GM23338 (cell line): Measurements from ENCODE around the gene KRT17. TPM values are rescaled to one million over a fixed set of nuclear protein-coding genes. Genes with fewer than 3 reads are reported as not detected.
A peak's percentile ranks its signal among the peaks of the same experiment; 100 is the strongest.

Experiments used
- ATAC-seq: fragments of 200-7000 bp; cut with Tn5 transposase; 3 replicates; pipeline ENCODE4 v1.9.1; 2020
- DNase-seq: peaks from one replicate; pipeline ENCODE4 v3.0.0-alpha.2; 2015; ENCODE audit warnings: low spot score
- H2AFZ ChIP-seq: fragments of 200-600 bp; sonication (generic); 2 replicates; pipeline ENCODE4 v1.8.0; 2016; ENCODE audit warnings: antibody characterized with exemption, mild to moderate bottlenecking, moderate library complexity
- H3F3A ChIP-seq: fragments of 200-600 bp; sonication (generic); replicated peaks from 2 replicates; pipeline ENCODE4 v1.8.0; 2017; ENCODE audit warnings: antibody characterized with exemption, mixed run types, low read depth
- H3K27ac ChIP-seq: fragments of 200-600 bp; sonication (generic); 2 replicates; pipeline ENCODE4 v1.6.1; 2016; ENCODE audit warnings: low read depth
- H3K27me3 ChIP-seq: fragments of 200-600 bp; sonication (generic); 2 replicates; pipeline ENCODE4 v1.8.0; 2016; ENCODE audit warnings: mild to moderate bottlenecking, mixed run types, moderate library complexity; ENCODE audit not compliant: insufficient read depth
- H3K36me3 ChIP-seq: fragments of 200-600 bp; sonication (generic); 2 replicates; pipeline ENCODE4 v1.8.0; 2016; ENCODE audit warnings: mild to moderate bottlenecking; ENCODE audit not compliant: insufficient read depth
- H3K4me1 ChIP-seq: fragments of 200-600 bp; sonication (generic); 2 replicates; pipeline ENCODE4 v1.8.0; 2016; ENCODE audit warnings: mild to moderate bottlenecking, moderate library complexity; ENCODE audit not compliant: insufficient read depth
- H3K4me2 ChIP-seq: fragments of 200-600 bp; sonication (generic); 2 replicates; pipeline ENCODE4 v1.7.1; 2017; ENCODE audit warnings: mixed run types
- H3K4me3 ChIP-seq: fragments of 200-600 bp; sonication (generic); 2 replicates; pipeline ENCODE4 v1.6.1; 2016; ENCODE audit warnings: mixed run types
- H3K79me2 ChIP-seq: fragments of 200-600 bp; sonication (generic); replicated peaks from 2 replicates; pipeline ENCODE4 v1.8.0; 2017; ENCODE audit warnings: mild to moderate bottlenecking; ENCODE audit not compliant: insufficient read depth
- H3K9me2 ChIP-seq: fragments of 200-600 bp; sonication (generic); 2 replicates; pipeline ENCODE4 v1.8.0; 2017; ENCODE audit not compliant: insufficient read depth
- H4K20me1 ChIP-seq: fragments of 200-600 bp; sonication (generic); replicated peaks from 2 replicates; pipeline ENCODE4 v1.8.0; 2017; ENCODE audit warnings: mild to moderate bottlenecking; ENCODE audit not compliant: insufficient read depth
- H3K27ac Mint-ChIP-seq: 2 replicates; pipeline ENCODE4 v1.8.0; 2020; ENCODE audit warnings: inconsistent platforms, mild to moderate bottlenecking, moderate library complexity, mixed read lengths
- H3K27me3 Mint-ChIP-seq: 3 replicates; pipeline ENCODE4 v1.8.0; 2022; ENCODE audit warnings: low read depth, mild to moderate bottlenecking, moderate library complexity, mixed read lengths, inconsistent platforms; ENCODE audit not compliant: insufficient read depth, poor library complexity
- H3K36me3 Mint-ChIP-seq: 3 replicates; pipeline ENCODE4 v1.8.0; 2021; ENCODE audit warnings: low read depth, mild to moderate bottlenecking, inconsistent platforms, moderate library complexity, mixed read lengths
- H3K4me1 Mint-ChIP-seq: 3 replicates; pipeline ENCODE4 v1.8.0; 2020; ENCODE audit warnings: mild to moderate bottlenecking, inconsistent platforms, mixed read lengths
- H3K4me3 Mint-ChIP-seq: 3 replicates; pipeline ENCODE4 v1.8.0; 2021; ENCODE audit warnings: moderate library complexity, mild to moderate bottlenecking, inconsistent platforms, mixed read lengths
- H3K9me3 Mint-ChIP-seq: 3 replicates; pipeline ENCODE4 v1.8.0; 2020; ENCODE audit warnings: moderate library complexity, mild to moderate bottlenecking, inconsistent platforms, mixed read lengths
- CREB1 ChIP-seq: fragments of 250-450 bp; sonication (Bioruptor Pico); IDR thresholded peaks from 2 replicates; pipeline ENCODE4 v1.5.0; 2020; ENCODE audit warnings: low read depth, mild to moderate bottlenecking, moderate library complexity
- CTCF ChIP-seq, 2 experiments: fragments of 200-600 bp in 1 of 2; sonication (generic) in 1 of 2; conservative IDR thresholded peaks; 2 replicates each; pipeline versions ENCODE4 v1.5.1 to v1.6.1; 2016 to 2017; ENCODE audit warnings: antibody characterized with exemption in 2 of 2, low read depth in 2 of 2, mild to moderate bottlenecking in 2 of 2, moderate library complexity in 1 of 2
- ETS1 ChIP-seq: IDR thresholded peaks from 2 replicates; pipeline ENCODE4 v1.6.1; 2016; ENCODE audit warnings: antibody characterized with exemption
- EZH2phosphoT487 ChIP-seq: fragments of 200-600 bp; sonication (generic); IDR thresholded peaks from one replicate; pipeline ENCODE4 v1.8.1; 2018; ENCODE audit warnings: antibody characterized with exemption; ENCODE audit not compliant: unreplicated experiment
- POLR2AphosphoS5 ChIP-seq: IDR thresholded peaks from 2 replicates; pipeline ENCODE4 v1.6.1; 2016; ENCODE audit warnings: antibody characterized with exemption, low read depth
- STAT1 ChIP-seq: IDR thresholded peaks from one replicate; pipeline ENCODE4 v1.6.1; 2016; ENCODE audit warnings: antibody characterized with exemption; ENCODE audit not compliant: unreplicated experiment
- ZNF331 ChIP-seq: fragments of 250-450 bp; sonication (Bioruptor Pico); IDR thresholded peaks from 2 replicates; pipeline ENCODE4 v1.5.0; 2020; ENCODE audit warnings: low read depth, mild to moderate bottlenecking, moderate library complexity
- ZNF462 ChIP-seq: fragments of 250-450 bp; sonication (Bioruptor Pico); IDR thresholded peaks from 2 replicates; pipeline ENCODE4 v1.5.0; 2020; ENCODE audit warnings: mild to moderate bottlenecking, moderate library complexity
- polyA plus RNA-seq: library from polyadenylated mRNA; unstranded; fragments of >200 nt; fragmentation: Nextera tagmentation; extraction: Ambion mirVana; gene quantifications from 2 replicates; pipeline ENCODE4 v1.2.1, GENCODE V29; 2016
- total RNA-seq: library from RNA; depleted of rRNA; stranded (reverse); fragments of >200 nt; shearing (Covaris generic); gene quantifications from 2 replicates; pipeline ENCODE4 v1.2.3, GENCODE V29; 2014

The KRT17 gene
- total and polyA plus RNA-seq, 2 experiments from 2014 or later: 0.63 to 1.8 TPM

- no peak for TF ChIP-seq ZNF462 (CRISPR knock-in tag)
- no peak for TF ChIP-seq EZH2phosphoT487
- TF ChIP-seq POLR2AphosphoS5: no peak
- TF ChIP-seq STAT1: no peak
Measured at GRCh38 chr17:41666237-41666641, 41.9 kb upstream of the KRT17 start (continued).

- Mint-ChIP-seq H3K4me1 (peaks cover 16% of the 10 kb centered on the region), H3K36me3 (no peaks in the 10 kb centered on the region), H3K27me3 (peaks cover 30% of the 10 kb centered on the region), H3K4me3 (peak overlapping the region; percentile 71), H3K9me3 (no peaks in the 10 kb centered on the region; the same call in 2 of the 3 replicates), H3K27ac (no peak overlapping the region; the same call in 1 of the 2 replicates)
- Histone ChIP-seq H4K20me1 (no peaks in the 10 kb centered on the region), H3K4me1 (peaks cover 13% of the 10 kb centered on the region; the same call in 1 of the 2 replicates), H3K9me2 (no peaks in the 10 kb centered on the region), H3K4me3 (peak overlapping the region; percentile 76), H3K27ac (no peak overlapping the region), H3K79me2 (no peaks in the 10 kb centered on the region), H3K27me3 (no peaks in the 10 kb centered on the region), H3F3A (no peaks in the 10 kb centered on the region), H3K36me3 (no peaks in the 10 kb centered on the region), H3K4me2 (peak overlapping the region; percentile 95), H2AFZ (peak overlapping the region; percentile 98)
- TF ChIP-seq CREB1 (CRISPR knock-in tag) (peak; percentile 49; the same call in 1 of the 2 replicates), CTCF (conservative IDR thresholded peaks at IDR 0.05; ENCODE audit: low read depth in 2 of 2) (peak; percentile 84 to 91), POLR2AphosphoS5 (peak; percentile 36), ZNF331 (no peak), ETS1 (no peak)
- peak; percentile 83 for ATAC-seq
- DNase-seq: peak; percentile 91
Measured at GRCh38 chr17:41665566-41666236, 41.3 kb upstream of the KRT17 start.
